NCI-H82 treated with DMSO at 0.1 percent for 48 hours (cell line): ENCODE results near the gene PAK6.
A peak's percentile ranks its signal among the peaks of the same experiment; 100 is the strongest.

Experiments
- DNase-seq: peaks from one replicate; lab custom pipeline; 2025; ENCODE audit not compliant: unreplicated experiment; lab: John Stamatoyannopoulos, UW

Gene PAK6

GRCh38 chr15:40290918-40291574 lies 52.2 kb downstream of the PAK6 start:
- no peak for DNase-seq

- no peak for DNase-seq
These were observed 53.4 kb downstream of the PAK6 start for GRCh38 chr15:40292246-40292645.

GRCh38 chr15:40293006-40293405 lies 54.1 kb downstream of the PAK6 start:
- DNase-seq: no peak

GRCh38 chr15:40293905-40294895 lies 55.3 kb downstream of the PAK6 start:
- no peak for DNase-seq

GRCh38 chr15:40295297-40295696 lies 56.4 kb downstream of the PAK6 start:
- no peak for DNase-seq

- no peak for DNase-seq
These were observed 57.2 kb downstream of the PAK6 start for GRCh38 chr15:40295877-40296560.

GRCh38 chr15:40296561-40297230 lies 57.8 kb downstream of the PAK6 start:
- peak; percentile 25 for DNase-seq

- no peak for DNase-seq
These were observed 58.5 kb downstream of the PAK6 start for GRCh38 chr15:40297356-40297755.

GRCh38 chr15:40298216-40298935 lies 59.5 kb downstream of the PAK6 start:
- DNase-seq: no peak

- no peak for DNase-seq
These were observed 61.5 kb downstream of the PAK6 start for GRCh38 chr15:40300367-40300766.

- no peak for DNase-seq
These were observed 61.9 kb downstream of the PAK6 start for GRCh38 chr15:40300771-40301170.

- no peak for DNase-seq
These were observed 62.8 kb downstream of the PAK6 start for GRCh38 chr15:40301467-40302179.

GRCh38 chr15:40302288-40302886 lies 63.5 kb downstream of the PAK6 start:
- no peak for DNase-seq

- DNase-seq: no peak
These were observed 64.1 kb downstream of the PAK6 start for GRCh38 chr15:40302981-40303380.

GRCh38 chr15:40303576-40303975 lies 64.7 kb downstream of the PAK6 start:
- DNase-seq: no peak

GRCh38 chr15:40305281-40305680 lies 66.4 kb downstream of the PAK6 start:
- DNase-seq: no peak

- DNase-seq: no peak
These were observed 67.5 kb downstream of the PAK6 start for GRCh38 chr15:40306371-40306770.

GRCh38 chr15:40306908-40307307 lies 68.0 kb downstream of the PAK6 start:
- no peak for DNase-seq

- DNase-seq: peak; percentile 77
These were observed 68.8 kb downstream of the PAK6 start, which contains the start of gene PLCB2 for GRCh38 chr15:40307421-40308211. TSS of gene PLCB2 (minus strand) at chr15:40307935. CDS start at chr15:40307672, 263 bp downstream.
